Sigmoid colon (tissue), 4 donors: ENCODE data around the gene MAP4K4.

ENCODE experiments used
- EP300 ChIP-seq, 4 donors: sonication (generic); formaldehyde crosslinking; IDR thresholded peaks; one replicate each; pipeline ENCODE4 v1.6.1; 2017; ENCODE audit warnings: antibody characterized with exemption in 4 of 4
- POLR2A ChIP-seq, 2 donors: fragments of 450-650 bp; IDR thresholded peaks; one replicate each; pipeline ENCODE4 v1.6.1; 2016; ENCODE audit warnings: antibody characterized with exemption in 2 of 2, mild to moderate bottlenecking in 2 of 2, moderate library complexity in 2 of 2
- POLR2AphosphoS5 ChIP-seq, 4 donors: sonication (generic); formaldehyde crosslinking; IDR thresholded peaks; one replicate each; pipeline ENCODE4 v1.6.1; 2017; ENCODE audit warnings: antibody characterized with exemption in 4 of 4
- TF ChIP-seq, protein P1 (sequence below), 4 experiments: fragments of 450-650 bp in 3 of 4; fragments of 200-600 bp in 1 of 4; IDR thresholded peaks; one replicate each; pipeline ENCODE4 v1.5.1; 2016 to 2019; ENCODE audit warnings: antibody characterized with exemption in 4 of 4, mild to moderate bottlenecking in 3 of 4, moderate library complexity in 2 of 4

DNA sequence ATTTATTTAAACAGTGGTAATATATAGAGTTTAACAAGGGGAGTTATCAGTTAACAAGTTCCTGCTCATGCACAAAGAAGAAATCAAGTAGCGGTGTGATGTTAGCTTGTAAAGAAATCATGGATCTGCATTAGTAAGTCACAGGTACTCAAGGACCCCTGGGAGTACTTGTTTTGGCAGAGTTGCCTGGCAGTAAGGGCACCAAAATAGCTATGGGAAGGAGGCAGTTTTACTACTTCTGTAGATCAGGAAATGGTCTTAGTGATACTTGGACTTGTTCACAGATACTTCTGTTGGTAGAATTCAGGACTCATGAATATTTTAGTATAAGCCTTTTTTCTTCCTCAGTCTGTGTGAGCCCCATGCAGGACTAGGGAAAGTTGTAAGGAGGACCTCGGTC is 186.9 kb downstream of the MAP4K4 start:
- TF ChIP-seq, protein P1, sequence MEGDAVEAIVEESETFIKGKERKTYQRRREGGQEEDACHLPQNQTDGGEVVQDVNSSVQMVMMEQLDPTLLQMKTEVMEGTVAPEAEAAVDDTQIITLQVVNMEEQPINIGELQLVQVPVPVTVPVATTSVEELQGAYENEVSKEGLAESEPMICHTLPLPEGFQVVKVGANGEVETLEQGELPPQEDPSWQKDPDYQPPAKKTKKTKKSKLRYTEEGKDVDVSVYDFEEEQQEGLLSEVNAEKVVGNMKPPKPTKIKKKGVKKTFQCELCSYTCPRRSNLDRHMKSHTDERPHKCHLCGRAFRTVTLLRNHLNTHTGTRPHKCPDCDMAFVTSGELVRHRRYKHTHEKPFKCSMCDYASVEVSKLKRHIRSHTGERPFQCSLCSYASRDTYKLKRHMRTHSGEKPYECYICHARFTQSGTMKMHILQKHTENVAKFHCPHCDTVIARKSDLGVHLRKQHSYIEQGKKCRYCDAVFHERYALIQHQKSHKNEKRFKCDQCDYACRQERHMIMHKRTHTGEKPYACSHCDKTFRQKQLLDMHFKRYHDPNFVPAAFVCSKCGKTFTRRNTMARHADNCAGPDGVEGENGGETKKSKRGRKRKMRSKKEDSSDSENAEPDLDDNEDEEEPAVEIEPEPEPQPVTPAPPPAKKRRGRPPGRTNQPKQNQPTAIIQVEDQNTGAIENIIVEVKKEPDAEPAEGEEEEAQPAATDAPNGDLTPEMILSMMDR (IDR thresholded peaks at IDR 0.05): no peak
- TF ChIP-seq EP300 (IDR thresholded peaks at IDR 0.05): no peak
- TF ChIP-seq POLR2A (IDR thresholded peaks at IDR 0.05): no peak
- TF ChIP-seq POLR2AphosphoS5 (IDR thresholded peaks at IDR 0.05): no peak
